ENCODE data around the gene TAS2R14. TPM values are rescaled to one million over a fixed set of nuclear protein-coding genes. Genes with fewer than 3 reads are reported as not detected.

Gene TAS2R14
- total RNA-seq (3.9 TPM), polyA plus RNA-seq (ENCODE audit: insufficient read depth, low read depth, low replicate concordance) (0.75 TPM)
- long read RNA-seq, donor 1, partial matches to known transcripts = 0 of 3 reads
- long read RNA-seq, donor 1, other reads (novel, unspliced or antisense) = 0 of 3 reads
- long read RNA-seq, donor 2, partial matches to known transcripts = 0 of 3 reads
- long read RNA-seq, donor 2, other reads (novel, unspliced or antisense) = 0 of 3 reads
- long read RNA-seq, donor 3, transcript TAS2R14-202 (1 exons, 1,858 nt) = major isoform, 15 of 15 reads
- long read RNA-seq, donor 3, partial matches to known transcripts = 0 of 15 reads
- long read RNA-seq, donor 3, other reads (novel, unspliced or antisense) = 0 of 15 reads
- long read RNA-seq, donor 4, partial matches to known transcripts = 0 of 2 reads
- long read RNA-seq, donor 4, other reads (novel, unspliced or antisense) = 0 of 2 reads
- long read RNA-seq, donor 5 = 0 reads
- long read RNA-seq, donor 6, partial matches to known transcripts = 0 of 5 reads
- long read RNA-seq, donor 6, other reads (novel, unspliced or antisense) = 0 of 5 reads
- long read RNA-seq, donor 7, partial matches to known transcripts = 0 of 9 reads
- long read RNA-seq, donor 7, other reads (novel, unspliced or antisense) = 9 of 9 reads
- long read RNA-seq, donor 8, partial matches to known transcripts = 0 of 3 reads
- long read RNA-seq, donor 8, other reads (novel, unspliced or antisense) = 0 of 3 reads
- long read RNA-seq, donor 9, partial matches to known transcripts = 0 of 1 reads
- long read RNA-seq, donor 9, other reads (novel, unspliced or antisense) = 0 of 1 reads
- long read RNA-seq, donor 10, transcript TAS2R14-202 (1 exons, 1,858 nt) = major isoform, 5 of 7 reads
- long read RNA-seq, donor 10, partial matches to known transcripts = 0 of 7 reads
- long read RNA-seq, donor 10, other reads (novel, unspliced or antisense) = 0 of 7 reads

- H3K9me3 ChIP-seq (ENCODE audit: control insufficient read depth in 2 of 3, insufficient read depth in 1 of 3, low read length in 3 of 3) = no peaks in the 10 kb centered on the region
- H3K4me1 ChIP-seq (ENCODE audit: control insufficient read depth in 2 of 3, insufficient read depth in 2 of 3, low read depth in 1 of 3, low read length in 3 of 3) = no peaks in the 10 kb centered on the region
- FAIRE-seq (no peak), DNase-seq (no peak)
- no peak within 1 kb of the TSS for H3K4me3 ChIP-seq (ENCODE audit: low read length in 3 of 3)
- no peaks in the 10 kb centered on the region for H3K36me3 ChIP-seq (ENCODE audit: control insufficient read depth in 2 of 3, insufficient read depth in 3 of 3, low read length in 3 of 3)
- intact Hi-C loops (cut with DNase I) = no loop called here
- no peak for TF ChIP-seq CTCF (IDR thresholded peaks at IDR 0.05; ENCODE audit: borderline replicate concordance, extremely low read depth, insufficient read depth)
- no peak within 1 kb of the TSS for H3K9ac ChIP-seq (ENCODE audit: low read length in 3 of 3)
- no peaks in the 10 kb centered on the region for H3K27me3 ChIP-seq (ENCODE audit: control insufficient read depth, insufficient read depth, low read length)
- no peak within 1 kb of the TSS for H3K27ac ChIP-seq (ENCODE audit: low read depth in 2 of 2, low read length in 2 of 2)
Measured at GRCh38 chr12:10939163-10939562, at the start of gene TAS2R14. TAS2R14 (minus strand) TSS chr12:10939263; CDS start chr12:10939207, 56 bp downstream.

GRCh38 chr12:10986812-10987211 is 47.7 kb upstream of the TAS2R14 start, which contains the start of gene TAS2R50:
TAS2R50 (minus strand) TSS chr12:10986912; CDS start chr12:10986860, 52 bp downstream.
- TF ChIP-seq CTCF (IDR thresholded peaks at IDR 0.05; ENCODE audit: borderline replicate concordance, extremely low read depth, insufficient read depth) = no peak
- Histone ChIP-seq H3K4me3 (ENCODE audit: low read length in 3 of 3) (no peak within 1 kb of the TSS), H3K4me1 (ENCODE audit: control insufficient read depth in 2 of 3, insufficient read depth in 2 of 3, low read depth in 1 of 3, low read length in 3 of 3) (no peaks in the 10 kb centered on the region), H3K9ac (ENCODE audit: low read length in 3 of 3) (no peak within 1 kb of the TSS), H3K27ac (ENCODE audit: low read depth in 2 of 2, low read length in 2 of 2) (no peak within 1 kb of the TSS), H3K27me3 (ENCODE audit: control insufficient read depth, insufficient read depth, low read length) (no peaks in the 10 kb centered on the region), H3K36me3 (ENCODE audit: control insufficient read depth in 2 of 3, insufficient read depth in 3 of 3, low read length in 3 of 3) (no peaks in the 10 kb centered on the region), H3K9me3 (ENCODE audit: control insufficient read depth in 2 of 3, insufficient read depth in 1 of 3, low read length in 3 of 3) (peaks cover 0 to 4% (median 0%) of the 10 kb centered on the region in 3 donors)
- no peak for DNase-seq
- no peak for FAIRE-seq
- intact Hi-C loops (cut with DNase I) = no loop called here

- no peaks in the 10 kb centered on the region for H3K4me1 ChIP-seq (ENCODE audit: control insufficient read depth in 2 of 3, insufficient read depth in 2 of 3, low read depth in 1 of 3, low read length in 3 of 3)
- no peak overlapping the region for H3K9ac ChIP-seq (ENCODE audit: low read length in 3 of 3)
- H3K27me3 ChIP-seq (ENCODE audit: control insufficient read depth, insufficient read depth, low read length) = no peaks in the 10 kb centered on the region
- DNase-seq = no peak
- intact Hi-C loops (cut with DNase I) = no loop called here
- H3K36me3 ChIP-seq (ENCODE audit: control insufficient read depth in 2 of 3, insufficient read depth in 3 of 3, low read length in 3 of 3) = no peaks in the 10 kb centered on the region
- H3K9me3 ChIP-seq (ENCODE audit: control insufficient read depth in 2 of 3, insufficient read depth in 1 of 3, low read length in 3 of 3) = no peaks in the 10 kb centered on the region
- TF ChIP-seq CTCF (IDR thresholded peaks at IDR 0.05; ENCODE audit: borderline replicate concordance, extremely low read depth, insufficient read depth) = no peak
- H3K4me3 ChIP-seq (ENCODE audit: low read length in 3 of 3) = no peak overlapping the region
- no peak overlapping the region for H3K27ac ChIP-seq (ENCODE audit: low read depth in 2 of 2, low read length in 2 of 2)
- FAIRE-seq = no peak
Measured at GRCh38 chr12:10982244-10982643, 43.2 kb upstream of the TAS2R14 start.
